22Rv1 (cell line): ENCODE data around the gene ERMP1.
A peak's percentile ranks its signal among the peaks of the same experiment; 100 is the strongest.
"Not testable (repeated sequence)": the region's sequence is repeated elsewhere in the genome, so short reads cannot be mapped to it uniquely, and the experiment has no call there.

Source experiments
- H3K27ac ChIP-seq: fragments of 450-650 bp; 2 replicates; pipeline ENCODE4 v1.5.1; 2017
- ZFX ChIP-seq: fragments of 450-650 bp; IDR thresholded peaks from 2 replicates; pipeline ENCODE4 v1.6.1; 2017; ENCODE audit warnings: antibody characterized with exemption, borderline replicate concordance
- TF ChIP-seq, protein P1 (sequence below): fragments of 450-650 bp; IDR thresholded peaks from 2 replicates; pipeline ENCODE4 v1.5.1; 2017; ENCODE audit warnings: mild to moderate bottlenecking

The ERMP1 gene

GRCh38 chr9:5801739-5802113 is 31.2 kb downstream of the ERMP1 start:
- no peak overlapping the region for H3K27ac ChIP-seq
- no peak for TF ChIP-seq ZFX
- TF ChIP-seq, protein P1, sequence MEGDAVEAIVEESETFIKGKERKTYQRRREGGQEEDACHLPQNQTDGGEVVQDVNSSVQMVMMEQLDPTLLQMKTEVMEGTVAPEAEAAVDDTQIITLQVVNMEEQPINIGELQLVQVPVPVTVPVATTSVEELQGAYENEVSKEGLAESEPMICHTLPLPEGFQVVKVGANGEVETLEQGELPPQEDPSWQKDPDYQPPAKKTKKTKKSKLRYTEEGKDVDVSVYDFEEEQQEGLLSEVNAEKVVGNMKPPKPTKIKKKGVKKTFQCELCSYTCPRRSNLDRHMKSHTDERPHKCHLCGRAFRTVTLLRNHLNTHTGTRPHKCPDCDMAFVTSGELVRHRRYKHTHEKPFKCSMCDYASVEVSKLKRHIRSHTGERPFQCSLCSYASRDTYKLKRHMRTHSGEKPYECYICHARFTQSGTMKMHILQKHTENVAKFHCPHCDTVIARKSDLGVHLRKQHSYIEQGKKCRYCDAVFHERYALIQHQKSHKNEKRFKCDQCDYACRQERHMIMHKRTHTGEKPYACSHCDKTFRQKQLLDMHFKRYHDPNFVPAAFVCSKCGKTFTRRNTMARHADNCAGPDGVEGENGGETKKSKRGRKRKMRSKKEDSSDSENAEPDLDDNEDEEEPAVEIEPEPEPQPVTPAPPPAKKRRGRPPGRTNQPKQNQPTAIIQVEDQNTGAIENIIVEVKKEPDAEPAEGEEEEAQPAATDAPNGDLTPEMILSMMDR = no peak

DNA sequence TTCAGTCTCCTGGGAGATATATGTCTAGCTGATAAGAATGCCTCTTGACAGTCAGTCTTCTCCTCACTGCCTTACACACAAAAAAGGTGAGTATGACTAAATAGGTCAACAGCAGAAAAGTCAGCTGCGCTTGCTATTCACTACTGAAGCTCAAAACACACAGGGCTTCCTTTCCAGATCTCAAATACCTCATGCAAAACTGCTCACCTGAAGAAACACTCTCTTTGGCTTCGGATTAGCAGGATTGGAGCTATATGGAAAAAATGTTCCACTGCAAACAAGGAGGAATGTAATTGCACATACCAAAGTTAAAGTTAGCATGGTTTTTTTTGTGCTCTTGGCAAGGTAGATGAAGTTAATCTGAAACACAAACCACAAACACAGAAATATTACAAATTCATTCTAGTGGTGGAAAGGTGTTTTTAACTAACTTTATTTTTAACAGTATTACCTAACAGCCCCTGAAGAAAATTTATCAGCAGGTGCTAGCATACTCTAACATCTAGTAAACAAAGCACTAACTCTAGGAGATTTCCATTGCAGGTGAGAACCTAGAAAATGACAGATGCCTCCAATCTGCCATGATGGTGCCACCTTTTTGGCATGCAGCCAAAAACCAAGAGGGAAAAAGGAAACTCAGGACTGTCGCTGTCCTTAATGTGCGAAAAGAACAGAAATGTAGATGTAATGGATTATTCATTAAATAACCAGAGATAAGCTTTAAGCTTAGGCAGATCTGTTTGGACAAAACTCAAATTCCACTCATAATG is 31.8 kb downstream of the ERMP1 start:
- no peak overlapping the region for H3K27ac ChIP-seq
- no peak for TF ChIP-seq ZFX
- TF ChIP-seq, protein P1 = no peak

- H3K27ac ChIP-seq = not testable (repeated sequence)
Observed at GRCh38 chr9:5800378-5800777, 32.5 kb downstream of the ERMP1 start.

GRCh38 chr9:5799314-5799713 is 33.6 kb downstream of the ERMP1 start:
- no peak overlapping the region for H3K27ac ChIP-seq
- TF ChIP-seq ZFX = no peak
- TF ChIP-seq, protein P1 = peak; percentile 69

GRCh38 chr9:5798581-5798980 is 34.3 kb downstream of the ERMP1 start:
- TF ChIP-seq, protein P1 = no peak
- TF ChIP-seq ZFX = no peak
- H3K27ac ChIP-seq = no peak overlapping the region

- H3K27ac ChIP-seq = no peak overlapping the region
- TF ChIP-seq, protein P1 = no peak
- no peak for TF ChIP-seq ZFX
Observed at GRCh38 chr9:5796298-5796697, 36.6 kb downstream of the ERMP1 start.

DNA sequence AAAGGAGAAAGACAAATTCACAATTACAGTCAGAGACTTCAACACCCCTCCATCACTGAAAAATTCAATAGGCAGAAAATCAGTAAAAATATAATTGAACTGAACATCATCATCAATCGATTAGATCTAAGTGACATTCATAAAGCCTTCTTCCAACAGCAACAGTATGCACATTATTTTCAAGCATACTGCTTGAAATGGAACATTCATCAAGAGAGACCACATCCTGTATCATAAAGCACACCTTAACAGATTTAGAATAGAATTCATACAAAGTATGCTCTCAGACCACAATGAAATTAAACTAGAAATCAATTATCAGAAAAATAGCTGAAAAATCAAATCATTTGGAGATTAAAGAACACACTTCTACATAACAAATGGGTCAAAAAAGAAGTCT is 39.1 kb downstream of the ERMP1 start:
- TF ChIP-seq ZFX = no peak
- TF ChIP-seq, protein P1 = no peak
- no peak overlapping the region for H3K27ac ChIP-seq

- no peak for TF ChIP-seq ZFX
- TF ChIP-seq, protein P1 = no peak
- no peak overlapping the region for H3K27ac ChIP-seq
Observed at GRCh38 chr9:5791870-5792269, 41.0 kb downstream of the ERMP1 start.
